ENCODE data around the gene SMDT1.
"Not testable (repeated sequence)": the region's sequence is repeated elsewhere in the genome, so short reads cannot be mapped to it uniquely, and the experiment has no call there.

The SMDT1 gene

GRCh38 chr22:42130639-42131431 lies 51.3 kb downstream of the SMDT1 start, which contains the start of gene CYP2D6:
Gene CYP2D6, minus strand, starts transcription at chr22:42130810. Its CDS starts 19 bp downstream, at chr22:42130791.
- not testable (repeated sequence) for H3K27ac ChIP-seq

- TF ChIP-seq CTCF (conservative IDR thresholded peaks at IDR 0.05), result no peak
- H3K27ac ChIP-seq, result no peak overlapping the region
Observed at GRCh38 chr22:42131562-42131961, 52.1 kb downstream of the SMDT1 start.

DNA sequence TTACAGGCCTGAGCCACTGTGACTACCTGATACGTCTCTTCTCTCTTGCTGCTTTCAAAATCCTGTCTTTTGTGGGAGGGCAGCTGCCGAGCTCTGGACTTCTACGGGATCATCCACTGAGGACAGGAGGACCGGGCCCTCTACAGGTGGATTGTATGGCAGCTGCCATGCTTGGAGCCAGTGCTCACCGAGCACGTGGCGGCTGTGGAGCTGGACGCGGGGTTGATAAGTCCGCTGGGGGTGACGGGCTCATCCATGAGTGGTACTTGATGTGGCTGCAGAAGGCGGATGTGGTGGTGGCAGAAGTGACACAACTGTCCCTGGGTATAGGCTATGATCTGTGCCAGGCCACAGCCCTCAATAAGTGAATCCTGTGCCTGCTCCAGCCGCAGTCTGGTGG lies 53.0 kb downstream of the SMDT1 start:
- H3K27ac ChIP-seq, result no peak overlapping the region
- no peak for TF ChIP-seq CTCF (conservative IDR thresholded peaks at IDR 0.05)
